ENCODE results near the gene SIGLEC5.

DNA sequence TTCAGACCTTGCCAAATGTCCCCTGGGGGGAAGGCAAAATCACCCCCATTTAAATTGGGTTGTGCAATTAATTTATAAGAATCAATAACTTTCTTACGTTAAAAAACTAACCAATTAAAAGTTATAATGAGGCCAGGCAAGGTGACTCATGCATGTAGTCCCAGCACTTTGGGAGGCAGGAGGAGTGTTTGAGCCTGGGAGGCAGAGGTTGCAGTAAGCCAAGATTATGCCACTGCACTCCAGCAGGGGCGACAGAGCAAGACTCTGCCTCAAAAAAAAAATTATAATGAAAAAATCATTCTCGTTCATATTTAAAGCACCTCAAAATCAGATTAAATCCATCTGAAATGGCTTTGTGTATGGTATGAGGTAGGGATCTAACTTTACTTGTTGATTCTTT is 34.8 kb upstream of the SIGLEC5 start:
- TF ChIP-seq, protein P1, sequence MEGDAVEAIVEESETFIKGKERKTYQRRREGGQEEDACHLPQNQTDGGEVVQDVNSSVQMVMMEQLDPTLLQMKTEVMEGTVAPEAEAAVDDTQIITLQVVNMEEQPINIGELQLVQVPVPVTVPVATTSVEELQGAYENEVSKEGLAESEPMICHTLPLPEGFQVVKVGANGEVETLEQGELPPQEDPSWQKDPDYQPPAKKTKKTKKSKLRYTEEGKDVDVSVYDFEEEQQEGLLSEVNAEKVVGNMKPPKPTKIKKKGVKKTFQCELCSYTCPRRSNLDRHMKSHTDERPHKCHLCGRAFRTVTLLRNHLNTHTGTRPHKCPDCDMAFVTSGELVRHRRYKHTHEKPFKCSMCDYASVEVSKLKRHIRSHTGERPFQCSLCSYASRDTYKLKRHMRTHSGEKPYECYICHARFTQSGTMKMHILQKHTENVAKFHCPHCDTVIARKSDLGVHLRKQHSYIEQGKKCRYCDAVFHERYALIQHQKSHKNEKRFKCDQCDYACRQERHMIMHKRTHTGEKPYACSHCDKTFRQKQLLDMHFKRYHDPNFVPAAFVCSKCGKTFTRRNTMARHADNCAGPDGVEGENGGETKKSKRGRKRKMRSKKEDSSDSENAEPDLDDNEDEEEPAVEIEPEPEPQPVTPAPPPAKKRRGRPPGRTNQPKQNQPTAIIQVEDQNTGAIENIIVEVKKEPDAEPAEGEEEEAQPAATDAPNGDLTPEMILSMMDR (IDR thresholded peaks at IDR 0.05; ENCODE audit: insufficient read depth, low read depth, low read length) = no peak
- TF ChIP-seq EZH2 (IDR thresholded peaks at IDR 0.05; ENCODE audit: insufficient read depth, low read length) = no peak
